H54 (cell line): ENCODE data around the gene WDR41.

Source experiments
- DNase-seq: peaks from one replicate; pipeline ENCODE4 v3.0.0; 2011; ENCODE audit warnings: low spot score, mixed read lengths; ENCODE audit not compliant: insufficient read length
- FAIRE-seq: peaks from 3 replicates; lab custom pipeline; 2011; peaks lifted over from hg19 to GRCh38; lab: Jason Lieb, UNC
- POLR2A ChIP-seq: IDR thresholded peaks from 2 replicates; pipeline ENCODE4 v1.6.1; 2011; ENCODE audit warnings: low read depth, mild to moderate bottlenecking, low read length

WDR41 gene

DNA sequence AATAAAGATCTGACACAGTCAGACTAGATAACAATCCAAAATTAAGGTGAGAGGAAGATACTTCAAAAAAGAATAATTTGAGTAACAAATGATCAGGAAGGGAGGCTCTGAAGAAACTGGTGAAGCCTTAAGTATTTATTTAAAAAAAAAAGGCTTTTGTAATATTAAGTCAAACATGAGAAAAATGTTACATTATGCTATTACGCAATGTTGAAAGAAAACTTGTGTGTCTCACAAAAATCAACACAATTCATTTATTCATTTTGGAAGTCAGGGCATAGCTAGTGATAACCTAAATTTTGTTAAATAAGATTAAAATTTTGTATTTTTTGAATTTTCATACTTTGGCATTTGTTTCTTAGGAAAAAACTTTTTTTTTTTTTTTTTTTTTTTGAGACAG lies 28.2 kb downstream of the WDR41 start:
- TF ChIP-seq POLR2A: no peak
- DNase-seq: no peak
- FAIRE-seq: no peak

DNA sequence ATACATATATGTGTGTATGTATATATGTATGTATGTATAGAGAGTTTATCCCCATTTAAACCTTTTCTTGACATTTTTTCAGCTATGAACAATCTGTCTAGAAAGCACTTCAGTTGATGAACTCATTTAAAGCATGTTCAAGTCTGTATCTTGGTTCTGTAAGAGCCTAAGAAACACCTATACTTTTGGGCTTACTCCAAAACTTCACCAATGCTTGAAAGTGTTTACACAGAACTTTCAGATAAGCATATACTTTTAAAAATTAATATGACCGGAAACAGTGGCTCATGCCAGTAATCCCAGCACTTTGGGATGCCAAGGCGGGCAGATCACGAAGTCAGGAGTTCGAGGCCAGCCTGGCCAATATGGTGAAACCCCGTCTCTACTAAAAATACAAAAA lies 30.8 kb downstream of the WDR41 start:
- no peak for FAIRE-seq
- no peak for DNase-seq
- TF ChIP-seq POLR2A: no peak

DNA sequence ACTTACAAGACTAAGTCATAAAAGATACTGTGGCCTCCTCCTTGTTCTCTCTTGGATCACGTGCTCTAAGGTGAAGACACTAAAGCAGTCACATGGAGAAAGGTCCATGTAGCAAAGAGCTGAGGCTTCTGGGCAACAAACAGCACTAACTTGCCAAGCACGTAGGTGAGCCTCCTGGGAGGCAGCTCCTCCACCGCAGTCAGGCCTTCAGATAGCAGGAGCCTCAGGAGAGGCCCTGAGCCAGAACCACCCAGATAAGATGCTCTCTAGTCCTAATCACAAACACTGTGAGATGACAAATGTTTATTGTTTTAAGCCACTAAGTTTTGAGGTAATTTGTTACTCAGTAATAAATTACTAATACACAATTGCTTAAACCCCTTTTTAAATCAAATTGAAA lies 38.0 kb downstream of the WDR41 start:
- DNase-seq: no peak
- no peak for TF ChIP-seq POLR2A
- no peak for FAIRE-seq

DNA sequence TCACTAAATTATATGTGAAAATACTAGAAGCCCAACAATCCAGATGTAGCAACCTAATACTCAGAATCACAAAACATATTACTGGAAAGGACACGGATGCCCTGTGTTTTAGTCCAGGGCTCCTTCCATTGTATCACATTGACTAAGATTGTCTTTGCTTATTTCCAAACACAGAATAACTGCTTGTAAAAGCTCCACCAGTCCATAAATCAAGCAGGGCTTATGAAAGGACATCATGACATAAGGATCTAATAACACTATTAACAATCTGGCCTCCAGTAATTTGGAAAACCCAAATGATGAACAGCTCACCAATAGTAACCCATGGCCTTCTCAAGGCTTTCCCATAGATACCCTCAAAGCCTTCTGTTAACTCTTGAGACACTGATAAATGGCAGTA lies 39.8 kb downstream of the WDR41 start:
- DNase-seq (no peak), FAIRE-seq (no peak)
- no peak for TF ChIP-seq POLR2A

DNA sequence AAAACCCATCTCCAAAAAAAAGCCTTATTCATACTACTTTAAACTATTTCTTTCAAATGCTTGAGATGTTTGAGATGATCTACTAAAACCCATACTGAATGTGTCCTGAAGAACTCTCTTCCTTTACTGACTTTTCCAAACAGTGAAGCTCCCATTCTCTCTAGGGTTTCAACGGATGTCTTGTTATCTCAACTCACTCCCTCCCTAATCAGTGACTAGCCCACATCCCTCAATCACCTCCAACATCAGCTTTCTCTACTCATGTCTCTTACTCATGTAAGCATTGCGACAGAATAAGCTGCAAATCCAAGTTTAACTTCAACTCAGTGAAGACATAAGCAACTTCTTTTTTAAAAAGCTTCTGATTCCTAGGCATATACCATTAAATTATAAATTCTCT lies 42.1 kb downstream of the WDR41 start:
- DNase-seq (no peak), FAIRE-seq (no peak)
- TF ChIP-seq POLR2A: no peak

DNA sequence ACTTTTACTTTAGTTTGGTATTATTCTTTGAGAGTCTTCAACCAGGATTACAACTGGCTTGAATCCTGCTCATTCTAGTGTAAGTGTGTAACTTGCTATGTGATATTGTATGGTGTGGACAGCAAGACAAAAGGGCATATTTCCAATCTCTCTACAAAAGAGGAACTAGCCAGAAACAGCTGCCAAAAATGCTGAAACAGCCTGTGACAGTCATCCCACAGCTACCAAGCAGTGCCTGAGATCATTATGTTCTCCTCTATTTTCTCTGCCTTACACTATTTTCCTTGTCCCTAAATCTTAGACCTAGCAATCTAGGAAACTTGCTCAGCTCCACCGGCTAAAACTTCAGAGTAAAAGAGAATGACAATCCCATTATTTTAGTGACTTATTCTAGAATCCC lies 42.8 kb downstream of the WDR41 start:
- FAIRE-seq (no peak), DNase-seq (no peak)

DNA sequence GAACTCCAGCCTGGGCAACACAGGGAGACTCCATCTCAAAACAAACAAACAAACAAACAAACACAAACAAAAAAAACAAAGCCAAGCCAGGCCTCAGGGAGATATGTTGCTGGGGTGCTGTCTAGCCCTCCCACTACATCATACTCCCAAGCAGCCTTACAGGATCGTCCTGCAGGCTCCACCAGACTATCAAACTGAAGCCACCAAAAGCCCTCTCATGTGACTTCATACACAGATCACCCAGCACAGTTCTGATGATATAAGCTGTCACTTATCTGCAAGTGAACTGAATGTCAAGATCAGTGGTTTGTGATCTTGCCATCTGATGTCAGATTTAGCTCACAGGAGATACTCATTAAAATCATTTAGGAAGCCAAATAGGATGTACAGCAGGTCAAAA lies 43.3 kb downstream of the WDR41 start:
- no peak for DNase-seq
- no peak for TF ChIP-seq POLR2A
- FAIRE-seq: no peak

More for the DNA sequence above, 42.8 kb downstream of the WDR41 start:
- TF ChIP-seq POLR2A: no peak

DNA sequence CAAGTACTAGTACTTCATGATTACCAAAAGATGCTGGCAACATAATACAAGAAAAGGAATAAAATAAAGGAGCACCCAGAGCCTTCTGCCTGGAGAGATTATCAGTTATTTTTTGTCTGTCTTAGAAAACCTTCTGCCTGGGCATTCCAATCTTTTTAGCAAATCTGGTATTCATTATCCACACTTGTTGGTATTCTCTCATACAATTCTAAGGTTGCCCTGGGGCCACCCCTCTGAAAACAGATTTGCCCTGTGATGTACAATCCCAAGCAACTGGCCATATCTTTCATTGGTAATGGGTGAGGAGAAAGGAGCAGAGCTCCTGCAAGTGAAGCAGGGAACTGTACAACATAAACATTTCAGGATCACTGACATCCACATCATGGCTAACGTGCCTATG lies 47.8 kb downstream of the WDR41 start:
- DNase-seq (no peak), FAIRE-seq (no peak)
- TF ChIP-seq POLR2A: no peak

DNA sequence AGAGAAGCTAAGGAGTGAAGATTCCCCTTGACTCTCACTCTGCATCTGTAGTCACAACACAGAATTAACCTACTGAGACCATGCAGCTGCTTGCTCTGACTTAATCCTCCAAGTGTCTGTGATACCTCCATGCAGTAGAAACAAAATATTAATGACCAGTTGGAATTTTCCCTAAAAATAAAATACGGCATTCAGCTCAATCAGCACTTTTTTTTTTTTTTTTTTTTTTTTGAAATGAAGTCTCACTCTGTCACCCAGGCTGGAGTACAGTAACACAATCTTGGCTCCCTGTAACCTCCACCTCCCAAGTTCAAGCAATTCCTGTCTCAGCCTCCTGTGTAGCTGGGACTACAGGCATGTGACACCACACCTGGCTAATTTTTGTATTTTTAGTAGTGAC lies 48.4 kb downstream of the WDR41 start:
- DNase-seq: no peak
- FAIRE-seq: no peak
- TF ChIP-seq POLR2A: no peak

DNA sequence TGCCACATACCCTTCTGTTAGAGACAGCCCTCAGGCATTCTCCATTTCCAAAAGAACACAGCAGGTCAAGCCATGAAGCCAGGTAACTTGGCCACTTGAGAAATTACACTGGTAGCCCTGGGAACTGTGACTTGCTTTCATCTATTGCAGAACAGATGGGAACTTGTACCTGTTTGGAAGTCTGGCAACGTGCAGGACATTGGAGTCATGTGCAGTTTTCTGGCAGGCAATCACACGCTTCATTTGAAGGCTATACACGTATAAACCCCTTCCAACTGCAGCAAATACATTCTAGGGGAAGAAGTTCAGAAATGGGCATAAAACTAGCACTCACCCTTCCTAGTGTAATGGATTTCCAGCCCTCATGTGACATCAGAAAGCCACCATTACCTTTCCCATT lies 54.0 kb downstream of the WDR41 start:
- no peak for DNase-seq
- TF ChIP-seq POLR2A: no peak
- FAIRE-seq: no peak

DNA sequence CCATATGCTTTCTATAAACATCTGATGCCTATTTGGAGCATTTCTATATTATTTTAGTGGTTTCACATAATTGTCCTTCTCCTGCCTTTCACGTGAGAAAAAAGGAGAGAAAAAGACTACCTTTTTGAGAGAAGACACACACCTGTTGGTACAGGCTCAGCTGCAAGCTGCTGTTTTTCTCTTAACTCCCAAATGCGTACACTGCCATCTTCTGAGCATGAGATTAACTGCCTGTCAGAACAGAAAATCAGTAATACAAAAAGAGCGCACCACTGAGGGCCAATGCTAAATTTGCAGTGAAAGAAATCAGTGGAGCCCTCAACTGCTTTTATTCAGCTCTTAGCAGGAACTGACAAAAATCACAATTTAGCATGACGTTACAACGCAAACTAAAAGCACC lies 54.9 kb downstream of the WDR41 start:
- FAIRE-seq (no peak), DNase-seq (no peak)
- TF ChIP-seq POLR2A: no peak

DNA sequence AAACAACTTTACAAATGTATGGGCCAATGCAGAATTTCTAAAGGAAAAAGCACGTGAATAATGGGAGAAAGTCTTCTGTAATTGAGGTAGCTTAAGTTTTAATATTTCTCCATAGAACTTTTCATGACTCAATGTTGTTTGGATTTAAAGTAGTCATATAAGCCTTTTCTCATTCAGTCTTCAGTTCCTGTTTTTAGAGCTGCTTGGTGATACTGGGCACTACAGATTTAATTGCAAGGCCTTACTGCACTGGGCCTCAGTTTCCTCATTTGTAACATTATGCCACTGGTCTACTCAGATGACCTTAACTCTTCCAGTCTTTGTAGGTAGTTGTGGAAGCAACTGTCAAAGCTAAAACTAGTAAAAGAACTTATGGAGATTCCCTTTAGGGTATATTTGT lies 60.4 kb downstream of the WDR41 start:
- TF ChIP-seq POLR2A: no peak
- DNase-seq: no peak
- FAIRE-seq: no peak

DNA sequence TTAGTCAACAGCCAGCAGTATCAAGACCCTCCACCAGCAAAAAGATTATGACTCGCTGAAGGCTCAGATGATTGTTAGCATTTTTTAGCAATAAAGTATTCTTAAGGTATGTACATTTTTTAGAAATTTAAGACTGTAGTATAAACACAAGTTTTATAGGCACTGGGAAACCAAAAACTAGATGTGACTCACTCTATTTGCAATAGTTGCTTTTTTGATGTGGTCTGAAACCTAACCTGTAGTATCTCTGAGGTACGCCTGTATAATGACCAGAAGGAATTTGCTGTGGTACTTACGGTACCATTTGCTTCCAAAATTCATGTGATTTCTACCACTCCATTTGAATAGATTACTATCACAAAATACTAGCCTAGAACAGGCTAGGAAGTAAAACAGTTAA lies 60.8 kb downstream of the WDR41 start:
- TF ChIP-seq POLR2A: no peak
- DNase-seq: no peak
- FAIRE-seq: no peak

DNA sequence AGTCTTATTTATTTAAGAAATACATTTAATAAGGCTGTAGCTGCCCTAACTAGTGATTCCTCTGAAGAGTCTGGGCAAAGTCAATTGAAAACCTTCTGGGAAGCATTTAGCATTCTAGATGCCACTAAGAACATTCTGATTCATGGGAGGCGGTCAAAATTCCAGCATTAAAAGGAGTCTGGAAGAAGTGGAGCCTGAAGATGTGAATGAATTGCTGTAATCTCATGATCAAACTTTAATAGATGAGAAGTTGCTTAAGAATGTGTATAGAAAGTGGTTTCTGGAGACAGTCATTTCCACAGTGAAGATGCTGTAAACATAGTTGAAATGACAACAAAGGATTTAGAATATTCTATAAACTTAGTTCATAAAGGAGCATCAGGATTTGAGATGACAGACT lies 61.4 kb downstream of the WDR41 start:
- no peak for TF ChIP-seq POLR2A
- DNase-seq: no peak
- FAIRE-seq: no peak

DNA sequence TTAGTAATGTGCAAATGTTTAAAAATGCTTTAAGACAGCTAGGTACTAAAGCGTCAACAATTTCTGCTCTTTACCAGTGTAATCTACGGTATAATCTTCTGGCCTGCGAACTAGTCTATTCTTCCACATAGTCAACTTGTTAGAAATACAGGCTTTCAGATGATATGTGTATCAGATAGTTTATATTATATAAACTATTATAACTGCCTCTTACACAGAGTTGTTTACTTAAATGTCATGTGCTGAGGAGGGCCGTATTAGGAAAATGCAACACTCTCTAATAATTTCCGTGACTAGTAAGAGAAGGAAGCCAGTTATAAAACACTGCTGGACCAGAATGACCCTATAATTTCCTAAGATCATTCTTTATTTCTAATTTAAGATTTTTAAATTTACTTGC lies 63.6 kb downstream of the WDR41 start:
- no peak for FAIRE-seq
- TF ChIP-seq POLR2A: no peak
- DNase-seq: no peak

DNA sequence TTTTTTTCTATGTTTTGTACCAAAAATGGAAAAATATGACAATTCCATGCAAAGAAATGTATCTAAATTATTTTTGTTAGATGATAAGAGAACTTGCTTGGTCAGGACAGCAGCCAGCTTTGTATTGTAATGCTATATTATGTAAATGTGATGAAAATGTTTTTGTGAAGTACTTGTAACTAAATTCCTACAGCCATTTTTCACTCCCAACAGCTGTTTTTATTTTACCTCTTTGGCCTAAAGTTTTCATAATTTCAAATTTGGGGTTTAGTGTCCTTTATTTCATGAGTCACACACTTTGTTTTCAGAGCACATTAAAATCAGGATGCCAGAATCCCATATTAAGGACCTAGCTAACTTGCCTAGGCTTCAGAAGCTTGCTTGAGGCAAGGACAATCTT lies 64.1 kb downstream of the WDR41 start:
- FAIRE-seq: no peak
- DNase-seq: no peak
- no peak for TF ChIP-seq POLR2A
